T-helper 9 cell (primary cell): ENCODE results near the gene PLCG1.

Source experiments
- DNase-seq: peaks from one replicate; pipeline ENCODE4 v3.0.0-alpha.2; 2020

Gene PLCG1

DNA sequence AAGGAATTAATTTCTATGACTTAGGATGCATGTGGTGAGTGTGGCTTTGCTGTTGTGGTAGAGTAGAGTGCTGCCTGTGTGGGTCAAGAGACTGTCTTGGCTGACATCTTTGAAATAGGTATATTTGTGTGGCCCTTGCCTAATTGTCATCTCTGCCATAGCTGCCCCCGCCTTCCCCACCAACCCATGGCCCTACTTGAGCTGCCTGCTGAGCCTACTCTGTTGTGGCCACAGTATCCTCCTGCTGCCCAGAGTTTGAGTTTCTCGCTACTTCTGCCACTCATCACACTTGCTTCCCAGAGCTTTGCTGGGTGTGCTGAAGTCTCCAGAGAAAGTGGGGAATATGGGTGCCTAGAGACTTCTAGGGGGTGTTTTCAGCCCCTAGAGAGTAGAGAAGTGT lies 8.0 kb downstream of the PLCG1 start:
- no peak for DNase-seq

DNA sequence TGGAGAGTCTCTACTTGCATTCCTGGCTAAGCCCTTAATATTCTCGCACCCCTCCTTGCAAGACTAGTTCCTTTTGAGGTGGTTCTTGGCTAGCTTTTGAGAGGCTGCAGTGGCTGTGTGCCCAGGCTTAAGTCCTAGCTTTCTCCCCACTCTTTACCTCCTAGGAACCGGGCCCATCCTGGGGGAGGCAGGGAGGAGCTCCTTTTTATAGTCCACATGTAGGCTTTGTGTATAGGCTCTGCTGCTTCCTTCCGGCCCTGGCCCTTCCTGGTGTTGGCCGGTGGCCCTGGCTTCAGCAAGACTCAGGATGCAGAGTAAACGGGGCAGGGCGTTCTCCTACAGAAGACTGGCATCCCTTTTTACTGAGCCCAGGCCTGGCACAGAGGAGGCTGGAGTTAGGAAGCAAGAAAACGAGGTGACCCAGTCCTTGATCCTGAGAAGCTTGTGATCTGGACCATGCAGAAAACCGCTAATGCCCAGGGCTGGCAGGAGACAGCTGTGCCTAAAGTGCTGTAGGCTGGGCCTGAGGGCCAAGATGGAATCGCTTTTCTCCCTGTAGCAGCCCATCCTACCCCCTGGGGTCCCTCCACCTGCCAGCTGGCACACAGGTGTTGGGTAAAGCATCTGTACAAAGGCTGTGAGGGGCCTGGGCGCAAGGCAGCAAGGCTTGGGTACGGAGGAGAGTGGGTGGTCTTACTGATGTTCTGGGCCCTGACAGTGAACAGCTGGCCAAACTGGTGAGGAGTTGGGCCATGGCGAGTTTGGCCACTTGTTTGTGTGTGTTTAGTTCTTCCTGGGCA lies 8.7 kb downstream of the PLCG1 start:
- no peak for DNase-seq

GRCh38 chr20:41147767-41148191 lies 10.4 kb downstream of the PLCG1 start:
- no peak for DNase-seq

DNA sequence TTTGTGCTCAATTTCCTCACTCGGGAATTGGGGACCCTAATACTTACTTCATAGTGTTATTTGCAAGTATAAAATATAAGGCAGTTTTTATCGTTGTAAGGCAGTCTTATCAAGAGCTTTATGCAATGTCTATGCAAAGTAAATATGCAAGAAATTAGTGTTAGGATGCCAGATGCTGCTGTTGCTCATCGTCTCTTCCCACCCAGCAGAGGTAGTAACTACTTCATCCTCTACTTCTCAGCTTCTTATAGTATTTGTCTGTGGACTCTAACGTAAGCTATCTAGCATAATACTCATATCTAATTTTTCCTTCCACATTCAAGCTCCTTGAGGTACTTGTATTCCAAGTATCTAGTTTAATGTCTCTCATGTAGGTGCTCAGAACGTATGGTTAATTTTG lies 11.6 kb downstream of the PLCG1 start:
- no peak for DNase-seq

GRCh38 chr20:41150664-41151063 lies 13.3 kb downstream of the PLCG1 start:
- DNase-seq = no peak

- DNase-seq = no peak
Observed at GRCh38 chr20:41151134-41151869, 14.0 kb downstream of the PLCG1 start.

- no peak for DNase-seq
Observed at GRCh38 chr20:41152108-41152757, 14.9 kb downstream of the PLCG1 start.

DNA sequence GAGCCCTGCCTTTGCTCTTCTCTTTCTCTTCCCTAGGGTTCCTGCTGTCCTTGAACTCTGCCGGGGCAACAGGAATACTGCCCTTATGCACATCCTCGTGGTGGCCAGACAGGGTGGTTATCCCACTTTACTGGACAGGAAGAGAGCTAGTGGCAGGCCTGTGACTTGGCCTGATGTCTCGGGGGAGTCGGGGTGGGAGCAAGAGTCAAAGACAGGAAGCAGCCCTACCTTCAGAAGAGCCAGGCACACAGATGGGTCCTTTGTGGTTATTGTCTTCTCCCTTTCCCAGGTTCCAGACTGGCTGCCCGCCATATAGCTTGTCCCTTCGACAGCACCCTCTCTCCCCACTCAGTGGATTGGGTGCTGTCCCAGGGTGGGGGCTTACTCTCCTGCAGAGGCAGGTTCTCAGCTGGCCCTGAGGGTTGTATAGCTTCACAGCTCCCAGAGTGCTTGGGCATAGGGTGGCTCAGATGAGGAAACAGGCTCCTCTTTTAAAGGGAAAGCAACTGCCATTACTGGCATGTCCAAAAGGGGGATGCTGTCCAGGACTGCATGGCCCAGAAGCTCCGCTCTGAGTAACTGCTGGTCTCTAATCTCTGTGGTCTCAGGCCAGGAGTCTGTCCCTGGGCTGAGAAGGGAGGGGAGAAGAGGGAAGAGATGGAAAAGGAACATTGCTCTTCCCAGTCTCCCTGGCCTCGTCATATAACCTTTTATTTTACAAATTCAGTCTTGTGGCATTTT lies 17.3 kb downstream of the PLCG1 start:
- no peak for DNase-seq

DNA sequence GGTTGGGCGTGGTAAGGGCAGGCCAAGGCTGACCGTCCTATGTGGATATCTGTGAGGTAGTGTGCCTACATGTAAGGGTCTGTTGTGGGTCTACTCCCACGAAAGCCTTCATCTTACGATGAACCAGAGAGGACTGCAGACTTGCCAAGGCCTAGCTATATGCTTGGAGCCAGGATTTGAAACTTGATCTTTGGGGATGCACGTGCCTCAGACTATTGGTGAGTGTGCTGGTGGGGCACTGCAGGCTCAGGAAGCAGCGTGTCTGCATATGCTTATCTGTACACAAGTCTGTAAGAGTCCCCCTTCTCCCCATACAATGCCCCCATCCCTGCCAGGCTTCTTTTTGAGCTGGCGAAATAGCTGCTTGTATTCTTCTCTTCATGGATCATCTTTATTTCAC lies 17.9 kb downstream of the PLCG1 start:
- DNase-seq = no peak

- DNase-seq = no peak
Observed at GRCh38 chr20:41158082-41158625, 20.8 kb downstream of the PLCG1 start.

DNA sequence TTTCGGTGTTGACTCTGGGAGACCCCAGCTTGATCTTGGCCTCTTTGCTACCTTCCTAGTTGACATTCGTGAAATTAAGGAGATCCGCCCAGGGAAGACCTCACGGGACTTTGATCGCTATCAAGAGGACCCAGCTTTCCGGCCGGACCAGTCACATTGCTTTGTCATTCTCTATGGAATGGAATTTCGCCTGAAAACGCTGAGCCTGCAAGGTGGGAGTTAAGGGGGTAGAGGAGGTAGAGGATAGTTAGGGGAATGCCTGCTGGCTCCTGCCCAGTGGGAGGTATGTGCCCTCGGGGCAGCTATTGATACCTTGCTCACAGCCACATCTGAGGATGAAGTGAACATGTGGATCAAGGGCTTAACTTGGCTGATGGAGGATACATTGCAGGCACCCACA lies 22.2 kb downstream of the PLCG1 start:
- DNase-seq = no peak

- DNase-seq = no peak
Observed at GRCh38 chr20:41160686-41161085, 23.3 kb downstream of the PLCG1 start.

GRCh38 chr20:41161886-41162285 lies 24.5 kb downstream of the PLCG1 start:
- no peak for DNase-seq

- no peak for DNase-seq
Observed at GRCh38 chr20:41162396-41162795, 25.1 kb downstream of the PLCG1 start.

DNA sequence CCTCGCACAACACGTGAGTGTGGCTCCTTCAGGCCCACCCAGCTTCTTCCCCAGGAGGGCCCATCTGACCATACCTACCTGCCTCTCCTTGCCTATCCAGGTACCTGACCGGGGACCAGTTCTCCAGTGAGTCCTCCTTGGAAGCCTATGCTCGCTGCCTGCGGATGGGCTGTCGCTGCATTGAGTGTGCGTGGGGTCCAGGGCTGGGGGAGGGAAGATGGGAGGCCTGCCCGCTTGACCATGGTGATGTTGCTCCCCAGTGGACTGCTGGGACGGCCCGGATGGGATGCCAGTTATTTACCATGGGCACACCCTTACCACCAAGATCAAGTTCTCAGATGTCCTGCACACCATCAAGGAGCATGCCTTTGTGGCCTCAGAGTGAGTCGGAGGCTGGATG lies 26.5 kb downstream of the PLCG1 start:
- DNase-seq = no peak

DNA sequence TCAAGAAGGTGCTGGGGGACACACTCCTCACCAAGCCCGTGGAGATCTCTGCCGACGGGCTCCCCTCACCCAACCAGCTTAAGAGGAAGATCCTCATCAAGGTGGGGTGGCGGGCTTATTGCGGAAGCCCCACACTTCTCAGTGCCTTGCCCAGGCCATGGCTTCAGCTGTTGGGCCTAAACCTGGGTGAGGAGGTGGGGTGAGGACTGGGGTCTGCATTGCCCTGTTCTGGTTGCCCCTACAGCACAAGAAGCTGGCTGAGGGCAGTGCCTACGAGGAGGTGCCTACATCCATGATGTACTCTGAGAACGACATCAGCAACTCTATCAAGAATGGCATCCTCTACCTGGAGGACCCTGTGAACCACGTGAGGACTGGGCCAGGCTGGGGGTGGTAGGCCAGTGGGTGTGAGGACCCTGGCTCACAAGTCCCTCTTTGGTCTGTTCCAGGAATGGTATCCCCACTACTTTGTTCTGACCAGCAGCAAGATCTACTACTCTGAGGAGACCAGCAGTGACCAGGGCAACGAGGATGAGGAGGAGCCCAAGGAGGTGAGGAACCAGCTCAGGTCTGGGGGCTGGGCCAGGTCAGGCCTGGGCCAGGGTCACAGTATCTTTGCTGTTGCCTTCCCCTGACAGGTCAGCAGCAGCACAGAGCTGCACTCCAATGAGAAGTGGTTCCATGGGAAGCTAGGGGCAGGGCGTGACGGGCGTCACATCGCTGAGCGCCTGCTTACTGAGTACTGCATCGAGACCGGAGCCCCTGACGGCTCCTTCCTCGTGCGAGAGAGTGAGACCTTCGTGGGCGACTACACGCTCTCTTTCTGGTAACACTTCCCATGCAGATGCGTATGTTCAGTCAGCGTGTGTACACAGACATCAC lies 27.9 kb downstream of the PLCG1 start:
- DNase-seq = no peak

DNA sequence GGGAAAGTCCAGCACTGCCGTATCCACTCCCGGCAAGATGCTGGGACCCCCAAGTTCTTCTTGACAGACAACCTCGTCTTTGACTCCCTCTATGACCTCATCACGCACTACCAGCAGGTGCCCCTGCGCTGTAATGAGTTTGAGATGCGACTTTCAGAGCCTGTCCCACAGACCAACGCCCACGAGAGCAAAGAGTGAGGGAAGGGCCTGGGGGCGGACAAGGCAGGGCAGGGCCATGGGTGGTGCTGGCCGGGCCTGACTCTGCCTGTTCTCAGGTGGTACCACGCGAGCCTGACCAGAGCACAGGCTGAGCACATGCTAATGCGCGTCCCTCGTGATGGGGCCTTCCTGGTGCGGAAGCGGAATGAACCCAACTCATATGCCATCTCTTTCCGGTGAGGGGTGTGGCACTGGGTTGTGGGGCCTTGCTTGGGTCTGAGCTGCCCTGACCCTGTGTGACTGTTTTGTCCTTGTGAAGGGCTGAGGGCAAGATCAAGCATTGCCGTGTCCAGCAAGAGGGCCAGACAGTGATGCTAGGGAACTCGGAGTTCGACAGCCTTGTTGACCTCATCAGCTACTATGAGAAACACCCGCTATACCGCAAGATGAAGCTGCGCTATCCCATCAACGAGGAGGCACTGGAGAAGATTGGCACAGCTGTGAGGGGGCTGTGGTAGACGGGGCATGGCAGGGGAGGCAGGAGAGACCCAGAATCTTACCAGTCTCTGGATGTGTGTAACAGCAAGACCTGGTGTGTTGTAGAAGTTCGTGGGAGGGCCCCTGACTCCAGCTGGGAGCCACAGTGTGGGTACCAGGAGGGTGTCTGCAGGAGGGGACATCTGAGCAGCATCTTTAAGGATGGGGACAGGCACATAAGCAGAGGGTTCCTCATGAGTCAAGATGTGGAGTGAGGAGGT lies 29.1 kb downstream of the PLCG1 start:
- DNase-seq = no peak

DNA sequence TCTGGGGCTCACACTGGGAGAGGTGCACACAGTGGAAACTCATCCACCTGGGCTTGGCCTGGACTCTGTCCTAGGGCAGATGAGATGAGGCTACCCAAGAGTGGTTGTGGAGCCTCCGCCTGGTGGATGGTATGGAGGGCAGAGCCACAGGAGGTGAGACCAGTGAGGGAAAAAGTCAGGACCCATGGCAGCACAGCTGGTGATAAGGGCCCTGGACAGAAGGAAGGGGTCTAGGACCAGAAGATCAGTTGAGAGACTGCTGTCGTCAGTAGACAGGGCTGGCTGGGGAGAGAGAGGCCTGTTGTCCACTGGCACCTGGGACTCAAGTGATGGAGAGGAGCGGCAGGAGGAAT lies 29.8 kb downstream of the PLCG1 start:
- DNase-seq = no peak

DNA sequence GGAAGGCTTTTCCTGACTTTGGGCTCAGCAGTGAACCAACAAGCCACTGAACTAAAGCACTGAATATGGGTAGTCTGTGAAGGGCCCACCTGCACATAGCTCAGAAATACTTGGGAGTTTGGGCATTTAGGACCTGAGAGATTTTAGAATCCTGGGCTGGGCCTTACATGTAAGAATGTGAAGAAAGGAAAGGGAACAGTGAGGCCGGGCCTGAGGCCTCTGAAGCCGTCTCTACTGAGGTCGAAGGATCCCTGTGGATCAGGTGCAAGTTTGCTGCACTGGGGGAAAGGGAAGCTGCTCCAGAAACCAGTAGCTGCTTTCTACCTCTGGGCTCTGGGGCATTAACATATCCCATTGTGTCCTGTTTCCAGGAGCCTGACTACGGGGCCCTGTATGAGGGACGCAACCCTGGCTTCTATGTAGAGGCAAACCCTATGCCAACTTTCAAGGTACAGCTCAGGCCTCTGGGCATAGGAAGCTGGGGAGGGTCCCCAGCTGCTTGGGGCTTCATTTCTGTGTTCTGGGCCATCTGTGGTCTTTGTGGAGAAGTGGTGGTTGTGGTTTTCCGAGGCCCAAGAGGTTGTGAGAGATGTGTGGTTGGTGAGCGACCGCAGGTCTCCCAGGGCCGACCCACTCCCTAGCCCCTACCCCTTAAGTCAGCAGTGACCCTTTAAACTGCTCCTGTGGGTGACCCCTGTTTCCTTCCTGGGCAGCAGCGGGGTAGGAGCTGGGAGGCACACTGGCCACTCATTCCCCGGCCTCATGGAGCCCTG lies 30.3 kb downstream of the PLCG1 start:
- DNase-seq = no peak
